GM11168 (cell line): ENCODE data around the gene PJVK.

Experiments
- in situ Hi-C: fragments of 300-500 bp; cut with MboI; formaldehyde crosslinking; loops from one replicate; pipeline ENCODE4 v1.12.0; 2022; ENCODE audit warnings: low sequenced_read_pairs; ENCODE audit not compliant: unreplicated experiment

Gene PJVK

DNA sequence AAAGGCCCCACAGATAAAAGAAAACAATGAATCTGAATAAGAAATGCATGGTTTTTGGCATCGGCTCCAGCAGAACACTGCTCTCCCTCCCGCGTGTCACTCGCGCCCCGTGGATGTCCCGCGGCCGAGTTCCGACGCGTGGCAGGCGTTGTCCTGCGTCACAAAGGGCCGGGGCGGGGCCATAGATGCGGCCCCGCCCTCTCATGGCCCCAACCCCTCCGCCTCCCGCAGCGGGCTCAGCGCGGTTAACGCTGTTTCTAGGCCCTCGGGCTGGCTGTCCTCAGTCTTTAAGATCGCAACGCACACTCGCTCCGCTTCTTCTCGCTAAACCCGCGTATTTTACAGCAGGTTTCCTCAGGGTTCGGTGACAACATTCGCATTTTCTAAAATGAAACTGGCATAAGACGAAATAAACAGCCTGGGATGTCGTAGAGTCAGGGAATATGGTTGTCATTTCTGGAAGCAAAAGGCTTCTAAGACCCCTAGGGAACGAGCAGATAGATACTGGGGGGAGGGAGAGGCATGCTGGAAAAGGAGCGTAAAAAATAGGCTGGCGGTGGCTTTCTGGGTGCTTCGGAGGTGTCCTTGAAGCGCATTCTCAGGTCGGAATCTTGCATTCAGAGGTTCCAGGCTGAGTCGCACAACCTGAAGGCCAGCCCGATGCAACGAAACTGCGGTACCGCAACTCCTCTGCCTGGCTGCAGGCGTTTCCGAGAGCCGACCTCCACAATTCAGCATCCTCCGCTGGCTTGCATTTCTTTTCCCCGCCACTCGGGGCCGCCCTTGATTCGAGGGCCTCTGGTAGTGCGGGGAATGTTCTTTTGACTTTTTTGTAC is 27.5 kb downstream of the PJVK start, which contains the start of gene FKBP7:
FKBP7 (minus strand) TSS at position 162 of the 836 bp plus-strand sequence; CDS start at position 61, 101 bp downstream.
- in situ Hi-C loops, result no loop called here

- in situ Hi-C loops, result no loop called here
Observed at GRCh38 chr2:178479275-178479616, 28.1 kb downstream of the PJVK start.

DNA sequence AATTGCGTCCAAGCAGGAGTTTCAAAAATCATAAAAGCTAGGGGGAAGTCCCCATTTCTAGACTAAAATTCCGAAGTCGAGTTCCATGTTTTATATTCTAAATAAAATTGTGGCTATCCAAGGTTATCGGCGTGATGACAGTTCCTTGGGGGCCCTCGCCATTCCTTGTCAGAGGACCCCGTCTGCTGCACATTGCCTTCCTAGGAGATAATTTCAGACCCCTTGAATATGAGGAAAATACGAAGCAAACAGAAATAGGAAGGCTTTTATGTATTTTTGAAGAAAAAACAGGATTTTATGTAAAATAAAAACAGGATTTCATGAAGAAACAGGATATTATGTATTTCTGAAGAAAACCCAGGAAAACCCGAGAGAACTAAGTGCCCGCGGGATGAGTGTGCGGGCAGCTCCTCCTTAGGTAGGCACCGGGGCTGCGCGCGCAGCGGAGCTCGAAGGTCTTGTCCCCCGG is 28.6 kb downstream of the PJVK start:
- in situ Hi-C loops, result no loop called here

- in situ Hi-C loops, result no loop called here
Observed at GRCh38 chr2:178480227-178481181, 29.3 kb downstream of the PJVK start, which contains the start of gene PLEKHA3. Gene PLEKHA3 (plus strand): TSS chr2:178480457. CDS start chr2:178480870, 413 bp downstream.

GRCh38 chr2:178482437-178482836 is 31.3 kb downstream of the PJVK start:
- in situ Hi-C loops, result no loop called here

GRCh38 chr2:178484245-178485041 is 33.3 kb downstream of the PJVK start:
- in situ Hi-C loops, result no loop called here

DNA sequence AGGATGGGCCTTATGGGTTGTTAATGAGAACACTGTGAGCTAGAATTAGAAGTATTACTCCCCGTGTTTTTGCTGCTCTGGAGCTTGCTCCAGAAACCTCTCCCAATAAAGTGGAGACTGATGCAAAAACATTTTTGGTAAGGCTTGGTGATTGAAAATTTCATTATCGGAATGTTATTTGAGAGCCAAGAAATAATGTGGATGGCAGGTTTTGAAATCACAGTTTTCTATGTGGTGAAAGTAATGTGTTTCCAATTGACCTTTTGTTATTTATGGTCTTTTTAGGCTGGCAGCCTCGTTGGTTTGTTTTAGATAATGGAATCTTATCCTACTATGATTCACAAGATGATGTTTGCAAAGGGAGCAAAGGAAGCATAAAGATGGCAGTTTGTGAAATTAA is 34.2 kb downstream of the PJVK start:
- in situ Hi-C loops, result no loop called here

GRCh38 chr2:178491612-178492011 is 40.4 kb downstream of the PJVK start:
- in situ Hi-C loops, result no loop called here

- in situ Hi-C loops, result no loop called here
Observed at GRCh38 chr2:178496049-178496448, 44.9 kb downstream of the PJVK start.

- in situ Hi-C loops, result no loop called here
Observed at GRCh38 chr2:178498137-178498536, 47.0 kb downstream of the PJVK start.

- in situ Hi-C loops, result no loop called here
Observed at GRCh38 chr2:178499640-178500039, 48.5 kb downstream of the PJVK start.

GRCh38 chr2:178502751-178503150 is 51.6 kb downstream of the PJVK start:
- in situ Hi-C loops, result no loop called here

- in situ Hi-C loops, result no loop called here
Observed at GRCh38 chr2:178506101-178506500, 54.9 kb downstream of the PJVK start.

DNA sequence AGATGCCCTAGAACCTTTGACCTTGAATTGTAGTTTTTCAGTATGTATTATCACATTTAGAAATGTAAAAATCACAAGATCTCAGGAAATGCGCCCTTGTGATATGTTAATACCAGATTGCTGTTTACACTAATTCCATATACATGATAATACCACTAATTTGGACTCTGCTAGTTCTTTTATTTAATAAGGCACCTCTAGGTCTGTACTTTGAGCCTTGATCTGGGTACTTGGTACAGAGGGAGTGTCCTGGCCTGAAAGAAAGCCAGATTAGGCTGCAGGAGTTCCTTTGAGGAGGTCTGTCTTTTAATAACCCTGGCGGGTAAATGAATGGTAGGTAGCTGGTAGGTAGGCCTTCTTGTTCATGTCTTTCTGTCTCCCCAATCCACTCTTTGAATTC is 55.3 kb downstream of the PJVK start:
- in situ Hi-C loops, result no loop called here

DNA sequence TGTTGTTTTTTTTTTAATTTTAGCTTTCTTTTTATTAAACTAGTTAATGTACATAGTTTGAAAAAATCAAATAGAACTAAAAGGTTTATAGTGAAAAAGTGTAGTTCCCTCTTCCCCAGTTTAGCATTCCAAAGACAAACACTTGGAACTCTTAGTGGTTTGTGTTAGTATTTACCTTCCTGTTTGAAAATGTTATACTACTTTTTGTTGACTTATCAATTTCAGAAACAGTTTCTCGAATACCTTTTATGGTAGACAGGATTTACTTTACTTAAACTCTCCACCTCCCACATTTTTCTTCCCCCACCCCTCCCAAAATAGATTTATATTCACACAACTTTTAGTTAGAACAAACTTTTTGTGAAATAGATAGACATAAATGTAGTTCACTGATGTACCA is 55.8 kb downstream of the PJVK start:
- in situ Hi-C loops, result no loop called here

GRCh38 chr2:178508646-178509045 is 57.5 kb downstream of the PJVK start:
- in situ Hi-C loops, result no loop called here

DNA sequence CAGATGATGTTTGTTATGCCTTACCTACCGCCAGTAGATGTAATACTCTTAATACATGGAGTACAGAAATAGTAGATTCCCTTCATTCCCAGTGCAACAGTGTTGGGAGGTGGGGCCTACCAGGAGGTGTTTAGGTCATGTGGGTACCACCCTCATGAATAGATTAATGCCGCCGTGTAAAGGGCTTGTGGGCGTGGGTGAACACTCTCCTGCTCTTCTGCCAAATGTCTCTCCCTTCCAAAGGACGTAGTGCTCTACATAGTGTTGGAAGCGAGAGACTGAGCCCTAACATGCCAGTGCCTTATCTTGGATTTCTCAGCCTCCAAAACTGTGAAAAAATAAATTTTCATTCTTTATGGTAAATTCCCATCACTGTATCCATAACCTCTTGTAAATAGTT is 59.2 kb downstream of the PJVK start:
- in situ Hi-C loops, result no loop called here
